Loucy (cell line): ENCODE results near the gene DOCK6.

Experiments
- H2AFZ ChIP-seq: fragments of 200-600 bp; sonication (generic); 2 replicates; pipeline ENCODE4 v1.6.0; 2016; ENCODE audit warnings: antibody characterized with exemption, mild to moderate bottlenecking, low read length, moderate library complexity
- H3F3A ChIP-seq: fragments of 200-600 bp; 2 replicates; pipeline ENCODE4 v1.6.0; 2016; ENCODE audit warnings: antibody characterized with exemption, low read depth, mild to moderate bottlenecking
- H3K27me3 ChIP-seq: fragments of 200-600 bp; sonication (generic); 2 replicates; pipeline ENCODE4 v1.6.1; 2014; ENCODE audit warnings: low read length, mild to moderate bottlenecking; ENCODE audit not compliant: insufficient read depth, poor library complexity, severe bottlenecking
- H3K36me3 ChIP-seq: fragments of 200-600 bp; sonication (generic); 2 replicates; pipeline ENCODE4 v1.6.1; 2016; ENCODE audit warnings: low read length; ENCODE audit not compliant: insufficient read depth
- H3K4me1 ChIP-seq: fragments of 200-600 bp; sonication (generic); 2 replicates; pipeline ENCODE4 v1.5.1; 2014; ENCODE audit warnings: low read length, mild to moderate bottlenecking; ENCODE audit not compliant: insufficient read depth, poor library complexity, severe bottlenecking
- H3K4me2 ChIP-seq: fragments of 200-600 bp; sonication (generic); 2 replicates; pipeline ENCODE4 v1.6.0; 2014; ENCODE audit warnings: antibody characterized with exemption, low read length, low read depth, mild to moderate bottlenecking; ENCODE audit not compliant: poor library complexity, severe bottlenecking
- H3K4me3 ChIP-seq: fragments of 200-600 bp; sonication (generic); 2 replicates; pipeline ENCODE4 v1.5.1; 2014; ENCODE audit warnings: low read length, mild to moderate bottlenecking, mixed read lengths; ENCODE audit not compliant: poor library complexity, severe bottlenecking
- H3K79me2 ChIP-seq: fragments of 200-600 bp; sonication (generic); 2 replicates; pipeline ENCODE4 v1.6.1; 2014; ENCODE audit warnings: low read length; ENCODE audit not compliant: insufficient read depth
- H3K9ac ChIP-seq: fragments of 200-600 bp; sonication (generic); 2 replicates; pipeline ENCODE4 v1.6.0; 2014; ENCODE audit warnings: mild to moderate bottlenecking, low read depth, low read length, moderate library complexity; ENCODE audit not compliant: poor library complexity, severe bottlenecking
- H3K9me2 ChIP-seq: fragments of 200-600 bp; sonication (generic); replicated peaks from 2 replicates; pipeline ENCODE4 v1.6.1; 2016; ENCODE audit warnings: low read depth, low read length, mixed read lengths
- H3K9me3 ChIP-seq: fragments of 200-600 bp; sonication (generic); 2 replicates; pipeline ENCODE4 v1.6.1; 2014; ENCODE audit warnings: mild to moderate bottlenecking, antibody characterized with exemption, low read length, low read depth; ENCODE audit not compliant: insufficient read depth
- H4K20me1 ChIP-seq: fragments of 200-600 bp; sonication (generic); 2 replicates; pipeline ENCODE4 v1.6.0; 2014; ENCODE audit warnings: antibody characterized with exemption, low read length, mild to moderate bottlenecking; ENCODE audit not compliant: insufficient read depth, poor library complexity, severe bottlenecking
- CTCF ChIP-seq: fragments of 200-600 bp; sonication (generic); conservative IDR thresholded peaks from 2 replicates; pipeline ENCODE4 v1.5.1; 2014; ENCODE audit warnings: mild to moderate bottlenecking, antibody characterized with exemption, low read length
- EZH2phosphoT487 ChIP-seq: fragments of 200-600 bp; IDR thresholded peaks from 2 replicates; pipeline ENCODE4 v1.6.1; 2018; ENCODE audit warnings: antibody characterized with exemption, mild to moderate bottlenecking, moderate library complexity, borderline replicate concordance

The DOCK6 gene

GRCh38 chr19:11261971-11262839 lies at the start of gene DOCK6:
Gene DOCK6, minus strand, starts transcription at chr19:11262524. Its CDS starts 84 bp downstream, at chr19:11262440.
- H3K4me2 ChIP-seq, result no peak within 1 kb of the TSS
- H3K9ac ChIP-seq, result no peak within 1 kb of the TSS
- H3K36me3 ChIP-seq, result no peaks in the 10 kb centered on the region
- no peaks in the 10 kb centered on the region for H3K79me2 ChIP-seq
- H3K4me3 ChIP-seq, result no peak within 1 kb of the TSS
- H4K20me1 ChIP-seq, result no peaks in the 10 kb centered on the region
- no peaks in the 10 kb centered on the region for H3K4me1 ChIP-seq
- H3K27me3 ChIP-seq, result no peaks in the 10 kb centered on the region
- no peaks in the 10 kb centered on the region for H3F3A ChIP-seq
- H3K9me3 ChIP-seq, result no peaks in the 10 kb centered on the region
- H2AFZ ChIP-seq, result no peak within 1 kb of the TSS
- no peak for TF ChIP-seq CTCF
- no peak for TF ChIP-seq EZH2phosphoT487
- no peaks in the 10 kb centered on the region for H3K9me2 ChIP-seq

GRCh38 chr19:11306337-11306736 lies 44.0 kb upstream of the DOCK6 start:
- Histone ChIP-seq H3K79me2 (no peaks in the 10 kb centered on the region), H3K4me1 (no peaks in the 10 kb centered on the region), H3K9me2 (no peaks in the 10 kb centered on the region), H3K36me3 (no peaks in the 10 kb centered on the region), H3K4me3 (no peak overlapping the region), H4K20me1 (no peaks in the 10 kb centered on the region), H2AFZ (no peak overlapping the region), H3K9ac (no peak overlapping the region), H3K4me2 (no peak overlapping the region), H3F3A (no peaks in the 10 kb centered on the region), H3K27me3 (no peaks in the 10 kb centered on the region), H3K9me3 (no peaks in the 10 kb centered on the region)
- no peak for TF ChIP-seq EZH2phosphoT487
- TF ChIP-seq CTCF, result no peak

GRCh38 chr19:11304936-11305335 lies 42.6 kb upstream of the DOCK6 start:
- H3F3A ChIP-seq, result no peaks in the 10 kb centered on the region
- no peak overlapping the region for H3K4me2 ChIP-seq
- H3K36me3 ChIP-seq, result no peaks in the 10 kb centered on the region
- no peak overlapping the region for H3K4me3 ChIP-seq
- H3K27me3 ChIP-seq, result no peaks in the 10 kb centered on the region
- H3K9me2 ChIP-seq, result no peaks in the 10 kb centered on the region
- no peaks in the 10 kb centered on the region for H3K9me3 ChIP-seq
- H3K9ac ChIP-seq, result no peak overlapping the region
- H3K4me1 ChIP-seq, result peaks cover 8% of the 10 kb centered on the region
- H4K20me1 ChIP-seq, result no peaks in the 10 kb centered on the region
- no peaks in the 10 kb centered on the region for H3K79me2 ChIP-seq
- TF ChIP-seq CTCF (no peak), EZH2phosphoT487 (no peak)
- no peak overlapping the region for H2AFZ ChIP-seq
